ENCODE data around the gene ZNF512B.
"Not testable (repeated sequence)": the region's sequence is repeated elsewhere in the genome, so short reads cannot be mapped to it uniquely, and the experiment has no call there.

The ZNF512B gene

GRCh38 chr20:63969838-63970713 is at the start of gene ZNF512B:
TSS of gene ZNF512B (minus strand) at chr20:63969930. CDS start at chr20:63967950, 1,980 bp downstream.
- DNase-seq (ENCODE audit: low read depth), result peak; percentile 44

- DNase-seq (ENCODE audit: low read depth), result no peak
Observed at GRCh38 chr20:64015635-64016034, 45.9 kb upstream of the ZNF512B start.

- DNase-seq (ENCODE audit: low read depth), result not testable (repeated sequence)
Observed at GRCh38 chr20:64012385-64013154, 42.8 kb upstream of the ZNF512B start.

GRCh38 chr20:64011366-64011779 is 41.6 kb upstream of the ZNF512B start:
- DNase-seq (ENCODE audit: low read depth), result no peak

- no peak for DNase-seq (ENCODE audit: low read depth)
Observed at GRCh38 chr20:64010711-64011237, 41.0 kb upstream of the ZNF512B start.

GRCh38 chr20:64009811-64010387 is 40.2 kb upstream of the ZNF512B start:
- no peak for DNase-seq (ENCODE audit: low read depth)

GRCh38 chr20:64006902-64007301 is 37.2 kb upstream of the ZNF512B start:
- no peak for DNase-seq (ENCODE audit: low read depth)

- DNase-seq (ENCODE audit: low read depth), result no peak
Observed at GRCh38 chr20:64006490-64006889, 36.8 kb upstream of the ZNF512B start.

- no peak for DNase-seq (ENCODE audit: low read depth)
Observed at GRCh38 chr20:64005394-64005793, 35.7 kb upstream of the ZNF512B start.

- no peak for DNase-seq (ENCODE audit: low read depth)
Observed at GRCh38 chr20:64003960-64004725, 34.4 kb upstream of the ZNF512B start.

- DNase-seq (ENCODE audit: low read depth), result no peak
Observed at GRCh38 chr20:64001607-64002011, 31.9 kb upstream of the ZNF512B start.

- DNase-seq (ENCODE audit: low read depth), result no peak
Observed at GRCh38 chr20:64000906-64001305, 31.2 kb upstream of the ZNF512B start.

- no peak for DNase-seq (ENCODE audit: low read depth)
Observed at GRCh38 chr20:63982937-63983336, 13.2 kb upstream of the ZNF512B start.

GRCh38 chr20:63980806-63981728 is 11.3 kb upstream of the ZNF512B start, which contains the start of gene PRPF6:
TSS of gene PRPF6 (plus strand) at chr20:63981132. CDS start at chr20:63981246, 114 bp downstream.
- peak; percentile 91 for DNase-seq (ENCODE audit: low read depth)

- DNase-seq (ENCODE audit: low read depth), result no peak
Observed at GRCh38 chr20:63980317-63980805, 10.6 kb upstream of the ZNF512B start.

GRCh38 chr20:63979557-63980316 is 10.0 kb upstream of the ZNF512B start, which contains the start of gene SAMD10:
TSS of gene SAMD10 (minus strand) at chr20:63979642. CDS start at chr20:63979467, 175 bp downstream.
- DNase-seq (ENCODE audit: low read depth), result peak; percentile 49

- no peak for DNase-seq (ENCODE audit: low read depth)
Observed at GRCh38 chr20:63979229-63979556, 9.5 kb upstream of the ZNF512B start.

- peak; percentile 40 for DNase-seq (ENCODE audit: low read depth)
Observed at GRCh38 chr20:63978319-63979228, 8.8 kb upstream of the ZNF512B start.
